ENCODE measurements around the gene MCTP2. TPM values are rescaled to one million over a fixed set of nuclear protein-coding genes. Genes with fewer than 3 reads are reported as not detected.

MCTP2 gene
- total and polyA plus RNA-seq, 2 of the 13 experiments (the other 11 are each of a cell fraction or from before 2014, with no cell fraction given) = 5.1 to 8.6 TPM

- ATAC-seq (no peak), DNase-seq (ENCODE audit: low spot score) (peak; percentile 1), FAIRE-seq (no peak)
- TF ChIP-seq CENPX (CRISPR knock-in tag; IDR thresholded peaks at IDR 0.05) = no peak
- no peak for TF ChIP-seq ZNF550 (CRISPR knock-in tag; IDR thresholded peaks at IDR 0.05; ENCODE audit: borderline replicate concordance)
- TF ChIP-seq ZNF543 (CRISPR knock-in tag; IDR thresholded peaks at IDR 0.05) = no peak
- TF ChIP-seq GMEB2 (CRISPR knock-in tag; IDR thresholded peaks at IDR 0.05; ENCODE audit: low read depth) = no peak
- ChIA-PET CTCF (ENCODE audit: low intra/inter-chr PET ratio, low total read pairs) (no interaction called here), POLR2A (no interaction called here)
- Histone ChIP-seq H3K4me3 (replicated peaks in 1 of 3; ENCODE audit: insufficient read depth in 1 of 3, low read depth in 2 of 3, low read length in 3 of 3) (no peak overlapping the region), H3K27me3 (ENCODE audit: control insufficient read depth in 1 of 2, insufficient read depth in 2 of 2, low read length in 2 of 2) (no peaks in the 10 kb centered on the region), H3K4me1 (ENCODE audit: insufficient read depth, low read length) (no peaks in the 10 kb centered on the region), H3K9ac (ENCODE audit: insufficient read depth, low read depth, low read length) (no peak overlapping the region), H3K27ac (ENCODE audit: extremely low read length, insufficient read depth, low read length) (no peak overlapping the region), H3K36me3 (replicated peaks in 1 of 2; ENCODE audit: control insufficient read depth in 1 of 2, insufficient read depth in 2 of 2, low read length in 2 of 2) (no peaks in the 10 kb centered on the region; a peak in 1 of 5 replicates), H3K9me3 (ENCODE audit: low read length) (no peaks in the 10 kb centered on the region), H3K79me2 (ENCODE audit: insufficient read depth, low read length) (no peaks in the 10 kb centered on the region), H3K4me2 (ENCODE audit: low read depth, low read length) (no peak overlapping the region), H4K20me1 (ENCODE audit: insufficient read depth, low read length) (no peaks in the 10 kb centered on the region), H2AFZ (ENCODE audit: low read length) (no peak overlapping the region)
- 58% methylated on average over 10 of the region's 10 CpGs for WGBS (ENCODE audit: low lambda C conversion rate)
- BruUV-seq (replicated peaks) = no TSS peak
- intact Hi-C loops (cut with micrococcal nuclease; ENCODE audit: unreplicated experiment) (no loop called here), in situ Hi-C loops (cut with HindIII; ENCODE audit: extremely low pct_ligation_motif_present, low pct_unique_long_range_greater_than_20kb) (no loop called here)
Observed at GRCh38 chr15:94400526-94401298, 169.4 kb downstream of the MCTP2 start.

GRCh38 chr15:94403331-94403730, 172.0 kb downstream of the MCTP2 start:
- WGBS (ENCODE audit: low lambda C conversion rate) = 40% methylated on average over 4 of the region's 4 CpGs
- no peak overlapping the region for H3K27ac ChIP-seq (ENCODE audit: extremely low read length, insufficient read depth, low read length)
- no peak overlapping the region for H3K4me3 ChIP-seq (replicated peaks in 1 of 3; ENCODE audit: insufficient read depth in 1 of 3, low read depth in 2 of 3, low read length in 3 of 3)
- no TSS peak for BruUV-seq (replicated peaks)
- intact Hi-C loops (cut with micrococcal nuclease; ENCODE audit: unreplicated experiment) = no loop called here
- no peak overlapping the region for H3K4me2 ChIP-seq (ENCODE audit: low read depth, low read length)
- no peaks in the 10 kb centered on the region for H3K27me3 ChIP-seq (ENCODE audit: control insufficient read depth in 1 of 2, insufficient read depth in 2 of 2, low read length in 2 of 2)
- CTCF ChIA-PET (ENCODE audit: low intra/inter-chr PET ratio, low total read pairs) = no interaction called here
- H3K36me3 ChIP-seq (replicated peaks in 1 of 2; ENCODE audit: control insufficient read depth in 1 of 2, insufficient read depth in 2 of 2, low read length in 2 of 2) = no peaks in the 10 kb centered on the region; a peak in 1 of 5 replicates
- no peaks in the 10 kb centered on the region for H4K20me1 ChIP-seq (ENCODE audit: insufficient read depth, low read length)
- ATAC-seq (no peak), FAIRE-seq (no peak), DNase-seq (ENCODE audit: low spot score) (no peak)
- no peaks in the 10 kb centered on the region for H3K4me1 ChIP-seq (ENCODE audit: insufficient read depth, low read length)
- POLR2A ChIA-PET = no interaction called here
- no peaks in the 10 kb centered on the region for H3K79me2 ChIP-seq (ENCODE audit: insufficient read depth, low read length)
- H3K9me3 ChIP-seq (ENCODE audit: low read length) = no peaks in the 10 kb centered on the region
- in situ Hi-C loops (cut with HindIII; ENCODE audit: extremely low pct_ligation_motif_present, low pct_unique_long_range_greater_than_20kb) = no loop called here
- no peak overlapping the region for H2AFZ ChIP-seq (ENCODE audit: low read length)
- H3K9ac ChIP-seq (ENCODE audit: insufficient read depth, low read depth, low read length) = no peak overlapping the region
- TF ChIP-seq ZNF101 (CRISPR knock-in tag; IDR thresholded peaks at IDR 0.05; ENCODE audit: borderline replicate concordance, low read depth) (no peak), ZNF709 (CRISPR knock-in tag; IDR thresholded peaks at IDR 0.05) (no peak), IRF2 (CRISPR knock-in tag; IDR thresholded peaks at IDR 0.05) (no peak)

Data from HepG2 (cell line).